CD14-positive monocyte (primary cell): ENCODE results near the gene RRM1. TPM values are rescaled to one million over a fixed set of nuclear protein-coding genes. Genes with fewer than 3 reads are reported as not detected.

ENCODE experiments used
- DNase-seq, 3 donors: peaks; one replicate each; pipeline ENCODE4 v3.0.0-alpha.2; 2011 to 2022
- H2AFZ ChIP-seq: 2 replicates; pipeline ENCODE4 v1.6.0; 2012; ENCODE audit warnings: mild to moderate bottlenecking, low read depth, low read length, inconsistent platforms; ENCODE audit not compliant: insufficient read depth, poor library complexity, severe bottlenecking
- H3K27ac ChIP-seq, 2 donors: 1 replicate in 1 of 2; 2 replicates in 1 of 2; pipeline ENCODE4 v1.5.1; 2012 to 2013; ENCODE audit warnings: low read length in 2 of 2, control low read depth in 1 of 2, inconsistent platforms in 1 of 2, low read depth in 1 of 2, mild to moderate bottlenecking in 1 of 2
- H3K27me3 ChIP-seq, 2 donors: one replicate each; pipeline versions ENCODE4 v1.6.0 to v1.6.1; 2011 to 2013; ENCODE audit warnings: low read length in 2 of 2; ENCODE audit not compliant: control insufficient read depth in 2 of 2, insufficient read depth in 2 of 2
- H3K36me3 ChIP-seq, 2 donors: replicated peaks in 1 of 2; 1 replicate in 1 of 2; 2 replicates in 1 of 2; pipeline versions ENCODE4 v1.5.1 to v1.6.1; 2012 to 2013; ENCODE audit warnings: low read length in 2 of 2, control low read depth in 1 of 2, inconsistent platforms in 1 of 2, mild to moderate bottlenecking in 1 of 2; ENCODE audit not compliant: insufficient read depth in 2 of 2, control insufficient read depth in 1 of 2
- H3K4me1 ChIP-seq, 2 donors: 1 replicate in 1 of 2; 2 replicates in 1 of 2; pipeline versions ENCODE4 v1.5.1 to v1.6.1; 2012 to 2013; ENCODE audit warnings: low read length in 2 of 2, control low read depth in 1 of 2, inconsistent platforms in 1 of 2, mild to moderate bottlenecking in 1 of 2, moderate library complexity in 1 of 2; ENCODE audit not compliant: insufficient read depth in 2 of 2, control insufficient read depth in 1 of 2
- H3K4me2 ChIP-seq: replicated peaks from 2 replicates; pipeline ENCODE3; 2012; ENCODE audit warnings: low read length, moderate library complexity, mild to moderate bottlenecking; ENCODE audit not compliant: poor library complexity, severe bottlenecking; ENCODE audit errors: extremely low read depth
- H3K4me3 ChIP-seq, 3 experiments: fragments of 200-600 bp in 1 of 3; sonication (generic) in 1 of 3; replicated peaks in 1 of 3; 1 replicate in 2 of 3; 2 replicates in 1 of 3; pipeline ENCODE4 v1.5.1; 2011 to 2013; ENCODE audit warnings: low read length in 3 of 3, mild to moderate bottlenecking in 3 of 3, control low read depth in 2 of 3, low read depth in 2 of 3, inconsistent platforms in 1 of 3, moderate library complexity in 1 of 3
- H3K79me2 ChIP-seq: 2 replicates; pipeline ENCODE4 v1.6.0; 2012; ENCODE audit warnings: mild to moderate bottlenecking, control low read depth, inconsistent platforms, low read length, moderate library complexity; ENCODE audit not compliant: insufficient read depth
- H3K9ac ChIP-seq: 2 replicates; pipeline ENCODE4 v1.6.0; 2017; ENCODE audit warnings: low read length, mild to moderate bottlenecking; ENCODE audit not compliant: insufficient read depth, poor library complexity, severe bottlenecking
- H3K9me3 ChIP-seq, 2 donors: replicated peaks in 1 of 2; 1 replicate in 1 of 2; 2 replicates in 1 of 2; pipeline versions ENCODE4 v1.5.1 to v1.6.1; 2012 to 2013; ENCODE audit warnings: low read length in 2 of 2, control low read depth in 1 of 2; ENCODE audit not compliant: control insufficient read depth in 1 of 2, insufficient read depth in 1 of 2
- H4K20me1 ChIP-seq: 2 replicates; pipeline ENCODE4 v1.6.0; 2012; ENCODE audit warnings: mild to moderate bottlenecking, low read length, control low read depth, moderate library complexity; ENCODE audit not compliant: insufficient read depth
- H3K27ac Mint-ChIP-seq, 7 donors: one replicate each; pipeline ENCODE4 v1.8.0; 2020; ENCODE audit warnings: mild to moderate bottlenecking in 7 of 7, mixed read lengths in 7 of 7, moderate library complexity in 6 of 7, inconsistent platforms in 2 of 7
- H3K27me3 Mint-ChIP-seq, 3 donors: one replicate each; pipeline ENCODE4 v1.8.0; 2021 to 2022; ENCODE audit warnings: low read depth in 3 of 3, mild to moderate bottlenecking in 3 of 3, mixed read lengths in 3 of 3, moderate library complexity in 3 of 3, inconsistent platforms in 1 of 3
- H3K36me3 Mint-ChIP-seq, 2 donors: one replicate each; pipeline ENCODE4 v1.8.0; 2020; ENCODE audit warnings: mixed read lengths in 2 of 2, inconsistent platforms in 1 of 2, mild to moderate bottlenecking in 1 of 2
- H3K4me1 Mint-ChIP-seq: one replicate; pipeline ENCODE4 v1.8.0; 2020; ENCODE audit warnings: mild to moderate bottlenecking, mixed read lengths
- H3K4me3 Mint-ChIP-seq, 2 donors: one replicate each; pipeline ENCODE4 v1.8.0; 2020; ENCODE audit warnings: mild to moderate bottlenecking in 2 of 2, mixed read lengths in 2 of 2, moderate library complexity in 1 of 2
- H3K9me3 Mint-ChIP-seq, 7 donors: one replicate each; pipeline ENCODE4 v1.8.0; 2020 to 2022; ENCODE audit warnings: mixed read lengths in 7 of 7, mild to moderate bottlenecking in 6 of 7, moderate library complexity in 6 of 7, inconsistent platforms in 2 of 7
- WGBS: methylation state at CpG from one replicate; pipeline ENCODE4 v1.1.5; 2013; ENCODE audit warnings: missing lambda C conversion rate; ENCODE audit not compliant: insufficient coverage; 5-methylcytosine and 5-hydroxymethylcytosine counted together
- intact Hi-C, 2 donors: fragments of 100-400 bp; cut with micrococcal nuclease; formaldehyde crosslinking; loops; one replicate each; pipeline versions ENCODE4 v1.15.0 to v1.15.1; 2023
- polyA plus RNA-seq, 3 donors: library from polyadenylated mRNA; depleted of rRNA in 1 of 3; unstranded in 2 of 3; stranded (reverse) in 1 of 3; fragments of 300-500 nt in 2 of 3; fragments of >200 nt in 1 of 3; fragmentation: Illumina TruSeq in 2 of 3; gene quantifications; 1 replicate in 2 of 3; 2 replicates in 1 of 3; pipeline ENCODE4 v1.2.3, GENCODE V29; 2012 to 2021
- TF ChIP-seq, protein P1 (sequence below): fragments of 200-600 bp; IDR thresholded peaks from one replicate; pipeline ENCODE4 v1.8.0; 2022; ENCODE audit warnings: antibody characterized with exemption, mild to moderate bottlenecking

The RRM1 gene
- polyA plus RNA-seq, 3 donors = 5.4 to 16.1 (median 11.5) TPM

DNA sequence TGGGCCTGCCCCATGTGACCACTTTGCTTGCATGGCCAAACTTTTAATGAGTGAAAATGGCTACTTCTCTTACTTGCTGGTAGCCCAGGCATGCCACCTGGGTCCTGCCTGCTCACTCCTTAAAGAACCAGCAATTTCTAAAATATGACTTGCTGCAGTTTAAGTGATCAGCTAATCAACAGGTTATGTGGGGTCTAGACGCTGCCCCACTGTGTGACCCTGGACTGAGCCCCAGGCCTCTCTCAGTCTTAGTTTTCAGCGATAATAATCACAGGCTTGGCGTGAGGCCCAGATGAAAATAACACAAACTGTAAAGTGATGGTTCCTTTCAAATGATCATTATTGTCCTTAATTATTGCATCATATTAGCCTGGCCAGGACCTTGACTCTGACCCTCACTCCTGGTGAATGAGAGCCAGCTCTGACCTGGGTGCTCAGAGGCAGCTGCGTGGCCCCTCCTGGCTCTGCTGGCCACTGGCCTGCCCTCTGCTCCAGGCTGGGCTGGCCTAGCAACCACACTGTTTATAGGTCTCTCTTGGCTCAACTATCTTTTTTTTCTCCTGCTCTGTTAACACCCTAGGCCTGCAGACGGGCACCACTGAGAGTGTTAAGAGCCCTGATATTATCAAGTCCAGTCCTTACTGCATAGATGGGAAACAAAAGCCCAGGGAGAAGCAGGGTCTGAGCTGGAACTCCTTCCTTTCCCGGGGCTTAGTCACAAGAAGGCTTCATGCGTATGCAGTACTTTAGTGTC is 89.7 kb downstream of the RRM1 start:
- H2AFZ ChIP-seq = no peak overlapping the region

DNA sequence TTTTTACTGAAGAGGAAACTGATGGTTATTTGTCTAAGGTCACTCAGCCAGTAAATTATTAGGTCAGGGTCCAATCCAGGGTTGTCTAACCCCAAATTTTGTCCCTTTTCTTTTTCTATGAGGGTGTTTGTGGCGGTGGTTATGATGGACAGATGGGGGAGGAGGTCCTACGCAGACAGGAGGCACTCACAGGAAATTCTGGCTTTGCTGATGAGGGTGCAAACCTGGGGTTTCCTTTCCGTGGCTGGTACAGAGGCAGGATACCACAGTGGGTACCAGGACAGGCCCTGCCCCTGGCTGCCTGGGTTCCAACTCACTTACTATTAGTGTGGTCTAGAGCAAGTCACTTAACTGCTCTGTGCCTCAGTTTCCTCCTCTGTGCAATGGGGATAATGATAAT is 91.0 kb downstream of the RRM1 start:
- H2AFZ ChIP-seq = no peak overlapping the region
- no peaks in the 10 kb centered on the region for H3K36me3 ChIP-seq
- no peak overlapping the region for H3K4me3 ChIP-seq
- Mint-ChIP-seq H3K4me1 (peaks cover 4% of the 10 kb centered on the region), H3K36me3 (no peaks in the 10 kb centered on the region), H3K27ac (peak overlapping the region in 1 of 7 donors; percentile 21), H3K4me3 (peak overlapping the region in 1 of 2 donors; percentile 57), H3K27me3 (peaks cover 4 to 11% (median 8%) of the 10 kb centered on the region in 3 donors), H3K9me3 (peaks cover 0 to 4% (median 0%) of the 10 kb centered on the region in 7 donors)
- H3K4me2 ChIP-seq = no peak overlapping the region
- H3K4me1 ChIP-seq = peaks cover 6 to 10% of the 10 kb centered on the region in 2 donors
- no peak overlapping the region for H3K9ac ChIP-seq
- H4K20me1 ChIP-seq = no peaks in the 10 kb centered on the region
- intact Hi-C loops = loop anchor here (5.0 to 10.0 kb wide), 3 partner anchors 307 to 822 kb away; partner anchors contain the start of gene OR51D1 (in 1 of the 2)
- no peaks in the 10 kb centered on the region for H3K9me3 ChIP-seq
- DNase-seq = no peak
- H3K27ac ChIP-seq = no peak overlapping the region
- H3K27me3 ChIP-seq = no peaks in the 10 kb centered on the region
- WGBS = no CpG with 5 or more reads among the region's 3 CpGs
- TF ChIP-seq, protein P1, sequence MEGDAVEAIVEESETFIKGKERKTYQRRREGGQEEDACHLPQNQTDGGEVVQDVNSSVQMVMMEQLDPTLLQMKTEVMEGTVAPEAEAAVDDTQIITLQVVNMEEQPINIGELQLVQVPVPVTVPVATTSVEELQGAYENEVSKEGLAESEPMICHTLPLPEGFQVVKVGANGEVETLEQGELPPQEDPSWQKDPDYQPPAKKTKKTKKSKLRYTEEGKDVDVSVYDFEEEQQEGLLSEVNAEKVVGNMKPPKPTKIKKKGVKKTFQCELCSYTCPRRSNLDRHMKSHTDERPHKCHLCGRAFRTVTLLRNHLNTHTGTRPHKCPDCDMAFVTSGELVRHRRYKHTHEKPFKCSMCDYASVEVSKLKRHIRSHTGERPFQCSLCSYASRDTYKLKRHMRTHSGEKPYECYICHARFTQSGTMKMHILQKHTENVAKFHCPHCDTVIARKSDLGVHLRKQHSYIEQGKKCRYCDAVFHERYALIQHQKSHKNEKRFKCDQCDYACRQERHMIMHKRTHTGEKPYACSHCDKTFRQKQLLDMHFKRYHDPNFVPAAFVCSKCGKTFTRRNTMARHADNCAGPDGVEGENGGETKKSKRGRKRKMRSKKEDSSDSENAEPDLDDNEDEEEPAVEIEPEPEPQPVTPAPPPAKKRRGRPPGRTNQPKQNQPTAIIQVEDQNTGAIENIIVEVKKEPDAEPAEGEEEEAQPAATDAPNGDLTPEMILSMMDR = no peak
- no peaks in the 10 kb centered on the region for H3K79me2 ChIP-seq

More for the DNA sequence above, 89.7 kb downstream of the RRM1 start:
- no peak overlapping the region for H3K27ac Mint-ChIP-seq
- H4K20me1 ChIP-seq = no peaks in the 10 kb centered on the region
- no peaks in the 10 kb centered on the region for H3K36me3 Mint-ChIP-seq
- TF ChIP-seq, protein P1 = no peak
- H3K27me3 Mint-ChIP-seq = peaks cover 4 to 11% (median 5%) of the 10 kb centered on the region in 3 donors
- 89% methylated on average over 5 of the region's 7 CpGs for WGBS
- no peak for DNase-seq
- H3K9me3 ChIP-seq = no peaks in the 10 kb centered on the region
- H3K4me2 ChIP-seq = no peak overlapping the region
- H3K27me3 ChIP-seq = no peaks in the 10 kb centered on the region
- no peak overlapping the region for H3K27ac ChIP-seq
- H3K4me3 Mint-ChIP-seq = no peak overlapping the region
- H3K79me2 ChIP-seq = no peaks in the 10 kb centered on the region
- intact Hi-C loops = loop anchor here in 1 of 2 donors (10.0 kb wide), 1 partner anchor 450 kb away; the partner anchor contains the start of gene OR51D1
- peaks cover 0 to 4% (median 0%) of the 10 kb centered on the region in 7 donors for H3K9me3 Mint-ChIP-seq
- no peaks in the 10 kb centered on the region for H3K36me3 ChIP-seq
- H3K4me1 ChIP-seq = peaks cover 6 to 10% of the 10 kb centered on the region in 2 donors
- H3K4me3 ChIP-seq = no peak overlapping the region
- no peak overlapping the region for H3K9ac ChIP-seq
- H3K4me1 Mint-ChIP-seq = peaks cover 4% of the 10 kb centered on the region
